Body of pancreas (tissue), 4 donors: ENCODE measurements around the gene DDX49. TPM values are rescaled to one million over a fixed set of nuclear protein-coding genes. Genes with fewer than 3 reads are reported as not detected.

Experiments used
- ATAC-seq: fragments of 150-250 bp; one replicate; pipeline ENCODE4 v1.9.1; 2016
- DNase-seq, 4 donors: peaks; one replicate each; pipeline ENCODE4 v3.0.0-alpha.2; 2019
- H3K27ac ChIP-seq, 4 donors: fragments of 200-600 bp; sonication (generic); 1 replicate in 3 of 4; 2 replicates in 1 of 4; pipeline versions ENCODE4 v1.5.1 to v1.6.1; 2016 to 2019; ENCODE audit warnings: mild to moderate bottlenecking in 1 of 4, mixed read lengths in 1 of 4, moderate library complexity in 1 of 4
- H3K27me3 ChIP-seq, 2 donors: fragments of 200-600 bp; sonication (generic); one replicate each; pipeline ENCODE4 v1.6.0; 2016; ENCODE audit warnings: mild to moderate bottlenecking in 1 of 2
- H3K36me3 ChIP-seq, 2 donors: fragments of 200-600 bp; sonication (generic); replicated peaks in 1 of 2; 2 replicates each; pipeline ENCODE4 v1.5.1; 2016; ENCODE audit warnings: low read depth in 2 of 2; ENCODE audit not compliant: insufficient read depth in 1 of 2
- H3K4me1 ChIP-seq: fragments of 200-600 bp; sonication (generic); one replicate; pipeline ENCODE4 v1.6.0; 2016
- H3K4me3 ChIP-seq, 2 donors: fragments of 200-600 bp; sonication (generic); 1 replicate in 1 of 2; 2 replicates in 1 of 2; pipeline ENCODE4 v1.5.1; 2016 to 2019
- H3K9me3 ChIP-seq, 3 donors: fragments of 200-600 bp; sonication (generic); 1 replicate in 2 of 3; 2 replicates in 1 of 3; pipeline ENCODE4 v1.5.1; 2016
- CTCF ChIP-seq, 7 experiments: fragments of 450-650 bp in 4 of 7; fragments of 200-600 bp in 3 of 7; sonication (generic) in 3 of 7; IDR thresholded peaks; one replicate each; pipeline ENCODE4 v1.5.1; 2016 to 2019; ENCODE audit warnings: antibody characterized with exemption in 7 of 7
- POLR2A ChIP-seq, 3 donors: fragments of 450-650 bp; IDR thresholded peaks; one replicate each; pipeline ENCODE4 v1.6.1; 2016; ENCODE audit warnings: antibody characterized with exemption in 3 of 3, mild to moderate bottlenecking in 2 of 3
- WGBS, 2 donors: methylation state at CpG; one replicate each; pipeline ENCODE4 v1.1.5; 2017; 5-methylcytosine and 5-hydroxymethylcytosine counted together
- intact Hi-C: fragments of 100-400 bp; cut with DNase I; formaldehyde crosslinking; loops from one replicate; pipeline ENCODE4 v1.15.1; 2023
- total RNA-seq, 2 donors: library from RNA; depleted of rRNA; stranded (reverse); fragments of >200 nt; gene quantifications; one replicate each; pipeline ENCODE4 v1.1.0, GENCODE V29; 2016

Gene DDX49
- total RNA-seq, 2 donors from 2014 or later: 39.4 to 44.2 TPM

GRCh38 chr19:18903156-18904037, 16.1 kb upstream of the DDX49 start:
- H3K27me3 ChIP-seq: no peaks in the 10 kb centered on the region
- no peak overlapping the region for H3K4me3 ChIP-seq
- H3K36me3 ChIP-seq: peaks cover 3 to 27% of the 10 kb centered on the region in 2 donors
- no peak for ATAC-seq
- TF ChIP-seq POLR2A (IDR thresholded peaks at IDR 0.05): no peak
- no peak for TF ChIP-seq CTCF (IDR thresholded peaks at IDR 0.05)
- no peak for DNase-seq
- intact Hi-C loops: no loop called here
- WGBS, 2 donors: 89 to 93% methylated on average over 18 to 24 of the region's 29 CpGs
- H3K27ac ChIP-seq: no peak overlapping the region
- no peaks in the 10 kb centered on the region for H3K4me1 ChIP-seq
- H3K9me3 ChIP-seq: no peaks in the 10 kb centered on the region

- Histone ChIP-seq H3K4me1 (no peaks in the 10 kb centered on the region), H3K27ac (no peak overlapping the region), H3K4me3 (no peak overlapping the region), H3K27me3 (no peaks in the 10 kb centered on the region), H3K9me3 (no peaks in the 10 kb centered on the region), H3K36me3 (peaks cover 3 to 30% of the 10 kb centered on the region in 2 donors)
- intact Hi-C loops: no loop called here
- 90 to 91% methylated on average over 4 to 20 of the region's 25 CpGs for WGBS, 2 donors
- no peak for ATAC-seq
- no peak for TF ChIP-seq POLR2A (IDR thresholded peaks at IDR 0.05)
- no peak for TF ChIP-seq CTCF (IDR thresholded peaks at IDR 0.05)
- no peak for DNase-seq
Measured at GRCh38 chr19:18904334-18905057, 15.0 kb upstream of the DDX49 start.

- Histone ChIP-seq H3K27ac (no peak overlapping the region), H3K27me3 (no peaks in the 10 kb centered on the region), H3K4me3 (no peak overlapping the region), H3K9me3 (no peaks in the 10 kb centered on the region), H3K36me3 (peaks cover 3 to 32% of the 10 kb centered on the region in 2 donors), H3K4me1 (no peaks in the 10 kb centered on the region)
- 81% methylated on average over 8 of the region's 8 CpGs; no CpG with 5 or more reads in 1 of the 2 donors for WGBS, 2 donors
- no peak for ATAC-seq
- no peak for DNase-seq
- TF ChIP-seq CTCF (IDR thresholded peaks at IDR 0.05) (no peak), POLR2A (IDR thresholded peaks at IDR 0.05) (no peak)
- intact Hi-C loops: no loop called here
Measured at GRCh38 chr19:18905058-18905456, 14.5 kb upstream of the DDX49 start.

- 79 to 85% methylated on average over 15 to 22 of the region's 26 CpGs for WGBS, 2 donors
- no peak for DNase-seq
- Histone ChIP-seq H3K36me3 (peaks cover 0 to 32% of the 10 kb centered on the region in 2 donors), H3K4me3 (no peak overlapping the region), H3K4me1 (no peaks in the 10 kb centered on the region), H3K9me3 (no peaks in the 10 kb centered on the region), H3K27ac (no peak overlapping the region), H3K27me3 (no peaks in the 10 kb centered on the region)
- intact Hi-C loops: no loop called here
- ATAC-seq: no peak
- no peak for TF ChIP-seq POLR2A (IDR thresholded peaks at IDR 0.05)
- TF ChIP-seq CTCF (IDR thresholded peaks at IDR 0.05): no peak
Measured at GRCh38 chr19:18905513-18906236, 13.8 kb upstream of the DDX49 start.
